Esophagus squamous epithelium (tissue), 4 donors: ENCODE results near the gene PI4KA.

ENCODE experiments used
- CTCF ChIP-seq, 6 experiments: fragments of 450-650 bp in 4 of 6; fragments of 200-600 bp in 2 of 6; sonication (generic) in 2 of 6; IDR thresholded peaks; one replicate each; pipeline ENCODE4 v1.5.1; 2016 to 2019; ENCODE audit warnings: antibody characterized with exemption in 6 of 6, mild to moderate bottlenecking in 4 of 6, moderate library complexity in 4 of 6
- POLR2A ChIP-seq, 4 donors: fragments of 450-650 bp; IDR thresholded peaks; one replicate each; pipeline ENCODE4 v1.6.1; 2017; ENCODE audit warnings: antibody characterized with exemption in 4 of 4, mild to moderate bottlenecking in 4 of 4, moderate library complexity in 3 of 4

DNA sequence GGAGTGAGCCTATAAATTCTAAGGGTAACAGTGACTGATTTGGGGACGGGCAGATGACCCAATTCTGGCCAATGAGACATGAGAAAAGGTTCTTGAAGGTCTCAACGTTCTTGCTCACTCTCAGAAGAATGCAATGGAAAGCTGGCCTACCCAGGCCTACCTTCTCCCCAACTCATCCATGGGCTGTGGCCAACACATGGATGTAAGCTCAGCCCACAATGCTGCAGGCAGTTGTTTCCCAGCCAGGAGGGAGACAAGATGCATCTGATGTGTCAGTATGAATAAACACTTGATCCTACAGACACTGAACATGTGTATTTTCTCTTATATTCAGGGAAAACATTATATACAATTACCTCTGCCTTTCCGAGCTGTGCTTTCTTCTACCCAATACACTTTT lies 24.4 kb downstream of the PI4KA start:
- TF ChIP-seq POLR2A (IDR thresholded peaks at IDR 0.05) (no peak), CTCF (IDR thresholded peaks at IDR 0.05) (no peak)
